ENCODE data around the gene SLC35A5.

SLC35A5 gene

GRCh38 chr3:112629425-112629824, 67.6 kb downstream of the SLC35A5 start:
- no peak for DNase-seq

- DNase-seq: no peak
Measured at GRCh38 chr3:112631257-112631656, 69.4 kb downstream of the SLC35A5 start.

DNA sequence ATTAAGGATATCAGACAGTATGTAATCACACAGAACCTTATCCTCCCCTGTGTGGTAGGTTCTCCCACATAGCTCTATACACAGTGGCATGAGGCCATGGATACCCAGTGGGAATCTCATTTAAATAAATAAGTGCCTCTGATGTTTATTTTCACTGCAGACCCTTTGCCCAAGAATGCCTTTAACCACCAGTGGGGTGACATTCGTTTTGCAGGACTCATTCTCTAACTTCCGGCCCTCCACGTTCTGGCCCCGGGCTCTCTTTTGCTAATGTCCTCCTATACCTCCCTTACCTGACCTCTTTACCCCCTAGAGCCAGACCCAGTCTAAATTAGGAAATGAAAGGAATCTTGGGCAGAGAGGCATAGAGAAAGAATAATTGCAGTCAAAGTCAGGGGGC, 70.8 kb downstream of the SLC35A5 start:
- DNase-seq: no peak

DNA sequence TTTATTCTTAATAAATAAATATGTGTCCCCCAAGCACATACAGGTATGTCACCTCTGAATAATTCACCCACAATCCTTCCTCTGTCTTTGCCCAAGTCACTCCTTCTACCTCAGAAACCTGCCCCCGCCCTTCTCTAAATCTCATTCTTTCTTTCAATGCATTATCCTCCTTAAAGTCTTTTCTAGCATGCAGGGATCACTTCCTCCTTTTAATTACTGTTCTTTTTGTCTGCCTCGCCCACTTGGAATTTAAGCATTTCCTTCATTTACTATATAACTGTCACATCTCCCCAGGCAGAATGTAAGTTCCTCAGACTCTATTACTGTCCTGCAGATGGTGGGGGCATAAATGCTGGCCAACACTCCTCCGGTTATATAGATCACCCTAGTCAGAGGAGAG, 71.3 kb downstream of the SLC35A5 start:
- no peak for DNase-seq

DNA sequence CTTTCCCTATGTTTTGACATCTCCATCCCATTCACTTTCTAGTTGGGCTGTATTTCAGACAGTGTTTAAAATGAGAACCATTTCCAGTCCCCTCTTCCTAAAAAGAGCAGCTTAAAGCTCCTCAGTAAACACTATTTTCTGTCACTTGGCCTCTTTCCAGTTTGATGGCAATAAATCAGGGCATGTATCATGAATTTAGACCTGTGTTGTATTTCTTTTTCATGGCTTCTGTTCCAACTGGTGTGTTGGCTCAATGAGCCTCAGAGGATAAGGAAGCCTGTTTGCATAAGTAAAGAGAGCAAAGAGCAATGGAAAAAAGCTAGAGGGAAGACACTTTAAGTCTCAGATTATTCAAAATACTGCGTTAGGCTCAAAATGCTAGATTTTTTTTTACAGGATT, 71.9 kb downstream of the SLC35A5 start:
- DNase-seq: no peak

DNA sequence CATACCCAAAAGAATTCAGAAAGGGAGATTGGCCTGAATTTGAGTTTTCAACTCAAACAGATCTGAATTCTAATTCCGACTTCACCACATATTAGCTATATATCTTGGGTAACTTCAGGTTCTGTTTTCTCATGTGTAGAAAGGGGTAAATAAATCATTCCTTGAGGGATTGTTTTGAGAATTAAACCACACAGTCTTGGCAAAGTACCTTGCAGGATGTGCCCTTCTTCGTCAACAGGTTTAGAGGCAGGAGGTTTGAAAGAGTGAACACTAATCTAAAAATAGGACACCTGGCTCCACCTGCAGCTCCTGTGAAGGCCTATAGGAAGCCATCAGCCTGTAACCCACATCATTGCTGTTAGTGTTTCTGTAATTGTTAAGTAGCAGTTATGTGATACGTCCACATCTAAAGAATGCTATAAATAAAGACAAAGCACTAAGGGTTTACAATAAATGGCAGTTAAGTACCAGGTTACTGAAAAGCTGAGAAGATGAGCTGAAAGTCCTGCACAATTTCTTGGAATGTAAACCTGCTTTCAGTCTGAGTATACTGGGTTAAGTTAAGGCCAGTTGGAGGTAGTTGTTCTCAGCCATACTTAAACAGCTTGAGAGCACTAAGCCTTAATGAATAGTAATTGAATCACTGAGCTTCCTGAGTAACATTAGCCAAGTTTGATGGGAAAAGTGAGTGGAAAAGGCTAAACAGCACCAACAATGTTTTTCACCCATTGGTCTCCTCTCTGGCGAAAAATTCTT, 73.1 kb downstream of the SLC35A5 start:
- no peak for DNase-seq

Data from retina (tissue), 1 donor.